Aorta (tissue), 5 donors: Measurements from ENCODE around the gene STX12. TPM values are rescaled to one million over a fixed set of nuclear protein-coding genes. Genes with fewer than 3 reads are reported as not detected.
A peak's percentile ranks its signal among the peaks of the same experiment; 100 is the strongest.
"Not testable (repeated sequence)": the region's sequence is repeated elsewhere in the genome, so short reads cannot be mapped to it uniquely, and the experiment has no call there.

ENCODE experiments used
- ATAC-seq: fragments of 200-7000 bp; cut with Tn5 transposase; one replicate; pipeline ENCODE4 v1.9.1; 2022; ENCODE audit warnings: moderate library complexity; ENCODE audit not compliant: low FRiP score
- DNase-seq, 2 donors: peaks; one replicate each; pipeline ENCODE4 v3.0.0-alpha.2; 2020
- H3K27ac ChIP-seq, 2 donors: one replicate each; pipeline ENCODE4 v1.5.1; 2013; ENCODE audit warnings: low read length in 2 of 2, mild to moderate bottlenecking in 2 of 2, moderate library complexity in 2 of 2, control low read depth in 1 of 2, inconsistent platforms in 1 of 2, low read depth in 1 of 2
- H3K27me3 ChIP-seq, 2 donors: one replicate each; pipeline ENCODE4 v1.6.1; 2013; ENCODE audit warnings: control low read depth in 1 of 2, low read length in 1 of 2, mild to moderate bottlenecking in 1 of 2, moderate library complexity in 1 of 2; ENCODE audit not compliant: insufficient read depth in 2 of 2, control insufficient read depth in 1 of 2
- H3K36me3 ChIP-seq, 2 donors: one replicate each; pipeline ENCODE4 v1.6.1; 2013; ENCODE audit warnings: control low read depth in 1 of 2, low read length in 1 of 2, mild to moderate bottlenecking in 1 of 2; ENCODE audit not compliant: insufficient read depth in 2 of 2, control insufficient read depth in 1 of 2
- H3K4me1 ChIP-seq, 2 donors: one replicate each; pipeline ENCODE4 v1.6.1; 2013; ENCODE audit warnings: low read length in 2 of 2, control low read depth in 1 of 2, mild to moderate bottlenecking in 1 of 2, moderate library complexity in 1 of 2; ENCODE audit not compliant: insufficient read depth in 2 of 2, control insufficient read depth in 1 of 2
- H3K4me3 ChIP-seq, 2 donors: one replicate each; pipeline ENCODE4 v1.5.1; 2013; ENCODE audit warnings: low read length in 2 of 2, control low read depth in 1 of 2, mild to moderate bottlenecking in 1 of 2
- H3K9me3 ChIP-seq: one replicate; pipeline ENCODE4 v1.6.1; 2013; ENCODE audit warnings: mild to moderate bottlenecking, low read length; ENCODE audit not compliant: control insufficient read depth
- WGBS, 2 donors: extraction: QIAGEN DNeasy Blood & Tissue Kit; methylation state at CpG; one replicate each; pipeline ENCODE4 v1.1.7; 2013; 5-methylcytosine and 5-hydroxymethylcytosine counted together
- intact Hi-C, 2 donors: fragments of 100-400 bp; cut with DNase I; formaldehyde crosslinking; loops; one replicate each; pipeline versions ENCODE4 v1.14.2 to v1.15.0; 2022
- polyA plus RNA-seq, 2 donors: library from polyadenylated mRNA; stranded (reverse); fragments of 200-250 nt; gene quantifications; one replicate each; pipeline ENCODE4 v1.2.3, GENCODE V29; 2013
- total RNA-seq, 2 donors: library from RNA; stranded (reverse); fragmentation: NEBNext Ultra II Directional; extraction: Animal tissue kit (Norgen Biotek cat#: 25700); gene quantifications; one replicate each; pipeline ENCODE4 v1.2.1, GENCODE V29; 2021
- donor health status: healthy with polysubstance abuse.
- donor health status: Bipolar disorder and iron deficiency.
- donor health status: DM: no; HTN: no; CAD: no.
- donor health status: DM: no; HTN: no; CAD: no.
- donor health status: DM: yes; HTN: yes; CAD: no.

The STX12 gene
- total and polyA plus RNA-seq, 4 donors: 37.6 to 81.4 (median 56.7) TPM

GRCh38 chr1:27770293-27770830 is 2.7 kb upstream of the STX12 start:
- no peak for ATAC-seq
- H3K27ac ChIP-seq: no peak overlapping the region
- no peak overlapping the region for H3K4me3 ChIP-seq
- intact Hi-C loops: loop anchor here in 1 of 2 donors (5.0 kb wide), 1 partner anchor 98 kb away; the partner anchor contains the start of gene IFI6
- H3K27me3 ChIP-seq: no peaks in the 10 kb centered on the region
- H3K9me3 ChIP-seq: no peaks in the 10 kb centered on the region
- no peaks in the 10 kb centered on the region for H3K4me1 ChIP-seq
- no peak for DNase-seq
- H3K36me3 ChIP-seq: no peaks in the 10 kb centered on the region
- WGBS, 2 donors: 46 to 51% methylated on average over 2 of the region's 2 CpGs

GRCh38 chr1:27772036-27772931 is 735 bp upstream of the STX12 start:
- peak overlapping the region; percentile 83 to 95 for H3K27ac ChIP-seq
- H3K9me3 ChIP-seq: no peaks in the 10 kb centered on the region
- peak overlapping the region; percentile 56 to 80 for H3K4me3 ChIP-seq
- WGBS, 2 donors: 1 to 4% methylated on average over 18 of the region's 18 CpGs
- no peaks in the 10 kb centered on the region for H3K36me3 ChIP-seq
- no peak for DNase-seq
- no peak for ATAC-seq
- H3K27me3 ChIP-seq: no peaks in the 10 kb centered on the region
- peaks cover 0 to 5% of the 10 kb centered on the region in 2 donors for H3K4me1 ChIP-seq
- intact Hi-C loops: loop anchor here (2.0 to 5.0 kb wide), 3 partner anchors 47 to 100 kb away; partner anchors contain the start of genes FAM76A (in 2 of the 2) and IFI6 (in 2 of the 2)

DNA sequence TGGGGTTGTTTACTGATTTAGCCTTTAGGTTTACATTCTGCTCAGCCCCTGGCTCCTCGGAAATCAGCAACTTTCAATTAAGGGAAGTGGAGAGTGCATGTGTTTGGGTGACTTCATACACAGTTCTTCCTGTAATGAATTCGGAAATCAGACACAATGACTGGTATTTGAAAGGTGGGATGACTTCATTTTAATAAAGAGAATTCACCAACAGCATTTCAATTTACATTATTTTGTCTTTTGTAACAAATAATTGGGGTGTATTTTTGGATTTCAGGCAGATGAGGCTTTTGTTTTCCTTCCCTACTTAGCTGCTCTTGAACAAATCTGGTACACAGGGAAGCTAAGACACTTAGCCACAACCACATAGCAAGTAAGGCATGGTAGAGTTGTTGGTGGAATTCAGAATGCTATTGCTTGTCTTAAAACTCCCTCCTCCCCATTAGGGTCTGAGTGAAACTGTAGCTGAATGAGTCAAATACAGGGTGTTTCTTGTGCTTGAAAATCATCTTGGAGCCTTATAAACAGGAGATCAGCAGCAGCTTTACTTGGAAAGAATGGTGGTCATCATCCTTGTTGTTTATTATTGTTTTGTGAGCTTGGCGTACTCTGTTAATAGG is 917 bp downstream of the STX12 start:
- WGBS, 2 donors: 22 to 23% methylated on average over 3 of the region's 3 CpGs
- no peak for DNase-seq
- Histone ChIP-seq H3K27me3 (no peaks in the 10 kb centered on the region), H3K9me3 (no peaks in the 10 kb centered on the region), H3K4me1 (peaks cover 0 to 5% of the 10 kb centered on the region in 2 donors), H3K36me3 (no peaks in the 10 kb centered on the region), H3K4me3 (peak overlapping the region; percentile 67 to 77), H3K27ac (peak overlapping the region; percentile 13 to 34)
- ATAC-seq: peak; percentile 20
- intact Hi-C loops: loop anchor here (2.0 to 5.0 kb wide), 3 partner anchors 49 to 102 kb away; partner anchors contain the start of genes FAM76A (in 2 of the 2) and IFI6 (in 2 of the 2)

- Histone ChIP-seq H3K4me3 (peak overlapping the region in 1 of 2 donors; percentile 67), H3K4me1 (peaks cover 0 to 5% of the 10 kb centered on the region in 2 donors), H3K36me3 (no peaks in the 10 kb centered on the region), H3K27me3 (no peaks in the 10 kb centered on the region), H3K9me3 (no peaks in the 10 kb centered on the region), H3K27ac (no peak overlapping the region)
- 61 to 62% methylated on average over 2 of the region's 2 CpGs for WGBS, 2 donors
- intact Hi-C loops: loop anchor here in 1 of 2 donors (5.0 kb wide), 1 partner anchor 102 kb away; the partner anchor contains the start of gene IFI6
- no peak for ATAC-seq
- DNase-seq: no peak
Measured at GRCh38 chr1:27774654-27775053, 1.6 kb downstream of the STX12 start.

DNA sequence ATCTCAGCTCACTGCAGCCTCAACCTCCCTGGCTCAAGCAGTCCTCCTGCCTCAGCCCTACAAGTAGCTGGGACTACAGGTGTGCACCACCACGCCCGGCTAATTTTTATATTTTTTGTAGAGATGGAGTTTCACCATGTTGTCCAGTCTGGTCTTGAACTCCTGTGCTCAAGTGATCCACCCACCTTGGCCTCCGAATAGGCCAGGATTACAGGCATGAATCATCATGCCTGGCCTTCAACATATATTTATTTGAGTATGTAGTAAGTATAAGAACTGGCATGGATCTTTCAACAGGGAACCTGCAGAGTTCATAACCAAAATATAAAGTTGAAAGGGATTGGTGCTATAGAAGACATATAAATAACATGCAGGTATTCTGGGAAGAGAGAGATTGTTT is 2.3 kb downstream of the STX12 start:
- H3K4me3 ChIP-seq, DNase-seq, intact Hi-C loops, H3K27ac ChIP-seq, ATAC-seq, H3K9me3 ChIP-seq, H3K36me3 ChIP-seq, H3K4me1 ChIP-seq, H3K27me3 ChIP-seq: not testable (repeated sequence)
- 68% methylated on average over 3 of the region's 3 CpGs for WGBS, 2 donors

DNA sequence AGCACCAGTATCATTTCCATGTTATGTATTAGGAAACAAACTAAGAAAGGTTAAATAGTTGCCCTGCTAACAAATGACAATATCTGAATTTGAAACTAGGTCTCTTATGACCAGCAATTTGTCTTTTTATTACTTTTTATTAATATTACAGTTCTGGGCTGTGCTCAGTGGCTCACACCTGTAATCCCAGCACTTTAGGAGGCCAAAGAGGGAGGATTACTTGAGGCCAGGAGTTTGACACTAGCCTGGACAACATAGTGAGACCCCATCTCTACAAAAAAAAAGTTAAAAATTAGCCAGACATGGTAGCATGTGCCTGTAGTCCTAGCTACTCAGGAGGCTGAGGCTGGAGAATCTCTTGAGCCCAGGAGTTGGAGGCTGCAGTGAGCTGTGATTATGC is 3.3 kb downstream of the STX12 start:
- intact Hi-C loops, H3K4me1 ChIP-seq: not testable (repeated sequence)

DNA sequence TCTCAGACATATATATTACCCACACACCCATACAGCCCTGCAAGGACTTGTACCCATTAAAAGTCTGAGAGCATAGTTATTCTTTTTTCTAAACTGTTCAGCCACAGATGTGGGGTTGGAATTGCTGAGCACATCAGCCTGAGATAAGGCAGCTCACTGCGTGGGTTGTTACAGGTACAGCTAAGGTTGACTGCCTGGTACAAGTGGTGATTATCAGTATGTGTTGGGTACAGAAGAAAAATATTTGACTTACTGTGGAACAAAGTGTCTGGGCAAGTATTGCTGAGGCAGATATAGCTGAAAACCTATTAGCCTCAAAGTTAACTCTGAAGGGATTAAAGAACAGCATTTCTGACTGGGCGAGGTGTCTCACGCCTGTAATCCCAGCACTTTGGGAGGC is 5.0 kb downstream of the STX12 start:
- Histone ChIP-seq H3K27ac (no peak overlapping the region), H3K27me3 (no peaks in the 10 kb centered on the region), H3K9me3 (no peaks in the 10 kb centered on the region), H3K4me1 (peaks cover 0 to 5% of the 10 kb centered on the region in 2 donors), H3K36me3 (no peaks in the 10 kb centered on the region), H3K4me3 (no peak overlapping the region)
- no peak for DNase-seq
- ATAC-seq: no peak
- intact Hi-C loops: no loop called here
- 81 to 89% methylated on average over 3 of the region's 3 CpGs for WGBS, 2 donors

More for the DNA sequence above, 3.3 kb downstream of the STX12 start:
- ATAC-seq, H3K36me3 ChIP-seq, DNase-seq, H3K27ac ChIP-seq, H3K27me3 ChIP-seq, H3K4me3 ChIP-seq, H3K9me3 ChIP-seq: not testable (repeated sequence)

DNA sequence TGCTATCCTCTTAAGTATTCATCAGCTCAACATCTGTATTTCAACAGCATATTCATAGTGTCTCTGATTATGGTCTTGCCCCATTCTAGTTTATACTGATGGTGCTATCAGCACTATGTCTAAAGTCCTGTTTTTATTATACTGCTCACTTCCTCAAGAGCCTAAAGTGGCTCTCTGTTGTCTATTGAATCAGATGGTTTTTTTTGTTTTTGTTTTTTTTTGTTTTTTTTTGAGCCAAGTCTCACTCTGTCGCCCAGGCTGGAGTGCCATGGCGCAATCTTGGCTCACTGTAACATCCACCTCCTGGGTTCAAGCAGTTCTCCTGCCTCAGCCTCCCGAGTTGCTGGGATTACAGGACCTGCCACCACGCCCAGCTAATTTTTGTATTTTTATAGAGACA is 6.1 kb downstream of the STX12 start:
- ATAC-seq (no peak), DNase-seq (no peak)
- H3K4me1 ChIP-seq: peaks cover 0 to 5% of the 10 kb centered on the region in 2 donors

More for the DNA sequence above, 6.1 kb downstream of the STX12 start:
- Histone ChIP-seq H3K36me3 (no peaks in the 10 kb centered on the region), H3K9me3 (no peaks in the 10 kb centered on the region), H3K27me3 (no peaks in the 10 kb centered on the region), H3K27ac (no peak overlapping the region), H3K4me3 (no peak overlapping the region)
- intact Hi-C loops: no loop called here
- 79 to 82% methylated on average over 4 of the region's 4 CpGs for WGBS, 2 donors
